Subcutaneous adipose tissue (tissue), 4 donors: ENCODE results near the gene COQ9. TPM values are rescaled to one million over a fixed set of nuclear protein-coding genes. Genes with fewer than 3 reads are reported as not detected.

ENCODE experiments used
- total RNA-seq, 4 donors: library from RNA; depleted of rRNA; stranded (reverse); fragments of >200 nt; gene quantifications; one replicate each; pipeline ENCODE4 v1.1.0, GENCODE V29; 2016
- TF ChIP-seq, protein P1 (sequence below): fragments of 450-650 bp; IDR thresholded peaks from one replicate; pipeline ENCODE4 v1.5.1; 2016; ENCODE audit warnings: low read depth, mild to moderate bottlenecking, control low read depth, antibody characterized with exemption, moderate library complexity

COQ9 gene, protein sequence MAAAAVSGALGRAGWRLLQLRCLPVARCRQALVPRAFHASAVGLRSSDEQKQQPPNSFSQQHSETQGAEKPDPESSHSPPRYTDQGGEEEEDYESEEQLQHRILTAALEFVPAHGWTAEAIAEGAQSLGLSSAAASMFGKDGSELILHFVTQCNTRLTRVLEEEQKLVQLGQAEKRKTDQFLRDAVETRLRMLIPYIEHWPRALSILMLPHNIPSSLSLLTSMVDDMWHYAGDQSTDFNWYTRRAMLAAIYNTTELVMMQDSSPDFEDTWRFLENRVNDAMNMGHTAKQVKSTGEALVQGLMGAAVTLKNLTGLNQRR
- total RNA-seq = 10 to 100 TPM; 23.5 to 49.5 (median 30.1) TPM

DNA sequence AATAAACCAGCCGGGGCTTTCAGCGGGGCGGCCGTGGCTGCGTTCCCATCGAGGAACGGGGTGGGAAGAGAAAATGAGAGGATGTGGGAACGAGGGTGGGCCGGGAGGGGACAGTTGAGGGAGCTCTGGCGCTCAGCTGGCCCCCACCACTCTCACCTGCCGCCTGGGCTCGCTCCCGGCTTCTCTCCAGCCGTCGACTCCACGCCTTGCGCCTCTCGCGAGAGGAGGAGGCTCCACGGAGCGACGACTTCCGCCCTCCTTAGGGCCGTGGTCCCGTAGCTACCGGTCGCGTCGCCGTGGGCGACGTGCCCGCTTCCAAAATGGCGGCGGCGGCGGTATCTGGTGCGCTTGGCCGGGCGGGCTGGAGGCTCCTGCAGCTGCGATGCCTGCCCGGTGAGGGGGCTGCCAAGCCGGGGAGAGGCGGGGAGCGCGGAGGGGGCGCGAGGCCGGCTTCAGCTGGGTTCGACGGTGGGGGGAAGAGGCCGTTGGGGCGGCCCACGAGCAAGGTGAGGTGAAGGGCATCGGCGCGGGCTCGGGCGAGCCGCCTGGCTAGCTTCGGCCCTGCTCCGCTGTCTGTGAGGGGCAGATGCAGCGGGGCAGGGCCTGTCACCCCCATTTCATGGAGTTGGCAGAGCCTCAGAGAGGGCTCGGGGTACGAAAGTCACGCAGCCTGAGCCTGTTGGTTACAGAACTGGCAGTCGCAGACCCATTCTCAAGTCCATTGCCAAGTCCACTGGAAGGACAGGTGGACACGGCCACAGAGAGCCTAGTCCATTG lies at the start of gene COQ9, which contains the start of gene CIAPIN1:
TSS of gene COQ9 (plus strand) at position 294 of the 777 bp plus-strand sequence. CDS start at position 321, 27 bp downstream.
TSS of gene CIAPIN1 (minus strand) at position 200 of the 777 bp plus-strand sequence. CDS start 6,457 bp downstream, outside the sequence.
- TF ChIP-seq, protein P1, sequence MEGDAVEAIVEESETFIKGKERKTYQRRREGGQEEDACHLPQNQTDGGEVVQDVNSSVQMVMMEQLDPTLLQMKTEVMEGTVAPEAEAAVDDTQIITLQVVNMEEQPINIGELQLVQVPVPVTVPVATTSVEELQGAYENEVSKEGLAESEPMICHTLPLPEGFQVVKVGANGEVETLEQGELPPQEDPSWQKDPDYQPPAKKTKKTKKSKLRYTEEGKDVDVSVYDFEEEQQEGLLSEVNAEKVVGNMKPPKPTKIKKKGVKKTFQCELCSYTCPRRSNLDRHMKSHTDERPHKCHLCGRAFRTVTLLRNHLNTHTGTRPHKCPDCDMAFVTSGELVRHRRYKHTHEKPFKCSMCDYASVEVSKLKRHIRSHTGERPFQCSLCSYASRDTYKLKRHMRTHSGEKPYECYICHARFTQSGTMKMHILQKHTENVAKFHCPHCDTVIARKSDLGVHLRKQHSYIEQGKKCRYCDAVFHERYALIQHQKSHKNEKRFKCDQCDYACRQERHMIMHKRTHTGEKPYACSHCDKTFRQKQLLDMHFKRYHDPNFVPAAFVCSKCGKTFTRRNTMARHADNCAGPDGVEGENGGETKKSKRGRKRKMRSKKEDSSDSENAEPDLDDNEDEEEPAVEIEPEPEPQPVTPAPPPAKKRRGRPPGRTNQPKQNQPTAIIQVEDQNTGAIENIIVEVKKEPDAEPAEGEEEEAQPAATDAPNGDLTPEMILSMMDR = no peak

GRCh38 chr16:57401943-57402640 lies 45.2 kb upstream of the COQ9 start:
- TF ChIP-seq, protein P1 = no peak

DNA sequence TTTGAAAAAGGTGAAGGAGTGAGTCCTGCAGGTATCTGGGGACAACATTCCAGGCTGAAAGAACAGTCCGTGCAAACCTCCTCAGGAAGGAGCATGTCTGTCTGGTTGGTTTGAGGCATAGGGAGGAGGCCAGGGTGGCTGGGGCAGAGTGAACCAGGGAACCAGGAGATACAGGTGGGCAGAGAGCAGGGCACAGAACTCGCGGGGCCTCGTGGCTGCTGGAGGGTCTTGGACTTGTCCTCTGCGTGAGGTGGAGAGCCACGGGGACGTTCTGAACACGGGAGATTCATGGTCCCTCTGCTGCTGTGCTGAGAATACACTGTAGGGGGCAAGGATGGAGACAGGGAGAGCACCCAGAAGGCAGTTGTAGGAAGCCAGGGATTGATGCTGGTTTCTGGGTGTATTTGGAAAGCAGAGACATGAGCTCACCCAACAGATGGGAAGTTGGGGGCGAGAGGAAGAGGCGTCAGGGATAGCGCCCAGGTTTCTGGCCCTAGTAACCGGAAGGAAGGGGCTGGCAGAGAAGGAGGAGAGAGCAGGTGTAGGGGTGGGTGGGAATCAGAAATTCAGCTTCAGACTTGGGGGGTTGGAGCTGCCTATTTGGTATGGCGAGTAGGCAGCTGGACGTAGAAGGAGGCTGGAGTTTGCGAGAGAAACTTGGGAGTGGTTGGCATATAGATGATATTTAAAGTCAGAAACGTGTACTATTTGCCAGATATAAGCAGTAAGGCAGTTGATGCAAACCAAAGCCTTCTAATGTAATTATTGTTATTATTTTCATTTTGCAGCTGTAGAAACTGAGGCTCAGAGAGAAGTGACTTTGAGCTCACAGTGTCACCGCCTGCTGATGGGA lies 43.1 kb upstream of the COQ9 start, which contains the start of gene CCL17:
TSS of gene CCL17 (plus strand) at position 803 of the 853 bp plus-strand sequence. CDS start 9,166 bp downstream, outside the sequence.
- TF ChIP-seq, protein P1 = no peak

- TF ChIP-seq, protein P1 = no peak
Observed at GRCh38 chr16:57405097-57405496, 42.2 kb upstream of the COQ9 start.

DNA sequence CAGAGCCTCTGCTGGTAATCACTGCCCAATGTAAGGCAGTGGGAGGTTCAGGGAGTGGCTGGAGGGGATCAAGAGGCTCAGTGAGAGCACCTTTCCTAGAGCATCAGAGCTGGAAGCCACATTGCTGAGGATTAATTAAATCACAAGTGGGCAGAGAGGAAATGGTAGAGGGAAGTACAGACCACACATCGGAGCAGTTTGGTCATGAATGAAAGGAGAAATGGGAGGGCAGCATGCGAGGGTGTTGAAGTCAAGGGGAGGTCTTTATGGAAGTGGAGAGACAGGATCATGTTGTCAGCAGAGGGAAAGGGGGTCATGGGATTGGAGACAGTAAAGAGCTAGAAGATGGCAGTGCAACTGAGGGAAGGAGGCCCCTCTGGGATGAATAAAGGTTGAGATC lies 40.4 kb upstream of the COQ9 start:
- TF ChIP-seq, protein P1 = no peak

GRCh38 chr16:57407521-57408353 lies 39.5 kb upstream of the COQ9 start:
- TF ChIP-seq, protein P1 = no peak
